Measurements from ENCODE around the gene SETD4.

- TF ChIP-seq CTCF (conservative IDR thresholded peaks at IDR 0.05 in 1 of 2, IDR thresholded peaks at IDR 0.05 in 1 of 2; ENCODE audit: extremely low read depth in 1 of 2, insufficient read depth in 1 of 2, low read depth in 1 of 2, low read length in 2 of 2) (no peak), EZH2 (IDR thresholded peaks at IDR 0.05; ENCODE audit: borderline replicate concordance, low read length) (no peak)
Measured at GRCh38 chr21:35990609-35991008, 69.7 kb downstream of the SETD4 start.
